Stromal cell of bone marrow (primary cell): ENCODE data around the gene C1QTNF9B.

Experiments
- DNase-seq: peaks from one replicate; pipeline ENCODE4 v3.0.0-alpha.2; 2012; ENCODE audit warnings: low read depth

Gene C1QTNF9B

GRCh38 chr13:23858546-23858945 lies 38.8 kb downstream of the C1QTNF9B start:
- no peak for DNase-seq

- DNase-seq, result no peak
Measured at GRCh38 chr13:23856008-23856750, 41.1 kb downstream of the C1QTNF9B start.

GRCh38 chr13:23855360-23855759 lies 41.9 kb downstream of the C1QTNF9B start:
- no peak for DNase-seq

- no peak for DNase-seq
Measured at GRCh38 chr13:23852351-23852750, 45.0 kb downstream of the C1QTNF9B start.

GRCh38 chr13:23851106-23851505 lies 46.2 kb downstream of the C1QTNF9B start:
- DNase-seq, result peak; percentile 21

- no peak for DNase-seq
Measured at GRCh38 chr13:23850134-23850533, 47.2 kb downstream of the C1QTNF9B start.

- no peak for DNase-seq
Measured at GRCh38 chr13:23849670-23850069, 47.6 kb downstream of the C1QTNF9B start.

GRCh38 chr13:23848646-23849141 lies 48.6 kb downstream of the C1QTNF9B start:
- no peak for DNase-seq

- DNase-seq, result no peak
Measured at GRCh38 chr13:23848019-23848418, 49.3 kb downstream of the C1QTNF9B start.

GRCh38 chr13:23847497-23847896 lies 49.8 kb downstream of the C1QTNF9B start:
- DNase-seq, result no peak

- no peak for DNase-seq
Measured at GRCh38 chr13:23845105-23845725, 52.1 kb downstream of the C1QTNF9B start.

GRCh38 chr13:23844132-23844531 lies 53.2 kb downstream of the C1QTNF9B start:
- DNase-seq, result no peak

- no peak for DNase-seq
Measured at GRCh38 chr13:23843436-23843835, 53.9 kb downstream of the C1QTNF9B start.

- DNase-seq, result no peak
Measured at GRCh38 chr13:23842406-23842805, 54.9 kb downstream of the C1QTNF9B start.
